Caco-2 (cell line): ENCODE measurements around the gene ADCY9. TPM values are rescaled to one million over a fixed set of nuclear protein-coding genes. Genes with fewer than 3 reads are reported as not detected.

Experiments
- BruUV-seq: library from RNA; stranded (reverse); fragments of 400-500 nt; replicated peaks from 2 replicates; lab custom pipeline; 2021; lab: Mats Ljungman, UMichigan
- CTCF ChIA-PET: fragments of 300-600 bp; sonication (Branson Sonifier 250); formaldehyde crosslinking; loops from one replicate; lab custom pipeline; 2022; ENCODE audit warnings: antibody characterized with exemption; lab: Charles Lee
- POLR2A ChIA-PET: fragments of 300-600 bp; sonication (Branson Sonifier 250); formaldehyde crosslinking; loops from one replicate; lab custom pipeline; 2022; ENCODE audit warnings: antibody characterized with exemption; lab: Charles Lee
- DNase-seq, 2 experiments: peaks; one replicate each; pipeline versions ENCODE4 v3.0.0 to v3.0.0-alpha.2; 2020 to 2022
- H3K27me3 ChIP-seq: replicated peaks from 2 replicates; pipeline ENCODE4 v1.6.0; 2011; ENCODE audit warnings: low read length; ENCODE audit not compliant: control insufficient read depth, insufficient read depth
- H3K36me3 ChIP-seq: 2 replicates; pipeline ENCODE4 v1.5.1; 2011; ENCODE audit warnings: low read length; ENCODE audit not compliant: control insufficient read depth, insufficient read depth
- H3K4me1 ChIP-seq: fragments of 250-450 bp; sonication (Bioruptor Pico); 2 replicates; pipeline ENCODE4 v1.5.1; 2020; ENCODE audit warnings: mild to moderate bottlenecking
- H3K4me3 ChIP-seq: 2 replicates; pipeline ENCODE4 v1.5.1; 2011; ENCODE audit warnings: low read depth, mild to moderate bottlenecking, control low read depth, low read length
- H3K9me3 ChIP-seq: fragments of 250-450 bp; sonication (Bioruptor Pico); 2 replicates; pipeline ENCODE4 v1.5.1; 2020; ENCODE audit warnings: mild to moderate bottlenecking, moderate library complexity
- H3K27ac Mint-ChIP-seq: one replicate; pipeline ENCODE4 v1.8.0; 2022; ENCODE audit warnings: mixed read lengths; ENCODE audit not compliant: unreplicated experiment
- H3K27me3 Mint-ChIP-seq: one replicate; pipeline ENCODE4 v1.8.0; 2022; ENCODE audit warnings: mixed read lengths; ENCODE audit not compliant: insufficient read depth, unreplicated experiment
- H3K36me3 Mint-ChIP-seq: one replicate; pipeline ENCODE4 v1.8.0; 2022; ENCODE audit warnings: mild to moderate bottlenecking, mixed read lengths; ENCODE audit not compliant: insufficient read depth, unreplicated experiment
- H3K4me1 Mint-ChIP-seq: one replicate; pipeline ENCODE4 v1.8.0; 2022; ENCODE audit warnings: low read depth, mixed read lengths; ENCODE audit not compliant: unreplicated experiment
- H3K4me3 Mint-ChIP-seq: one replicate; pipeline ENCODE4 v1.8.0; 2022; ENCODE audit warnings: mild to moderate bottlenecking, moderate library complexity, mixed read lengths; ENCODE audit not compliant: unreplicated experiment
- H3K9me3 Mint-ChIP-seq: one replicate; pipeline ENCODE4 v1.8.0; 2022; ENCODE audit warnings: mixed read lengths; ENCODE audit not compliant: unreplicated experiment
- intact Hi-C: fragments of 100-400 bp; cut with micrococcal nuclease; formaldehyde crosslinking; loops from one replicate; pipeline ENCODE4 v1.10.0; 2022; ENCODE audit not compliant: unreplicated experiment
- total RNA-seq: library from RNA; stranded (reverse); gene quantifications from 2 replicates; pipeline ENCODE4 v1.2.3, GENCODE V29; 2022
- TF ChIP-seq, protein P1 (sequence below), 2 experiments: fragments of 200-600 bp in 1 of 2; IDR thresholded peaks; 1 replicate in 1 of 2; 2 replicates in 1 of 2; pipeline versions ENCODE4 v1.5.1 to v1.8.0; 2011 to 2022; ENCODE audit warnings: antibody characterized with exemption in 1 of 2, control low read depth in 1 of 2, inconsistent platforms in 1 of 2, low read depth in 1 of 2, low read length in 1 of 2, mild to moderate bottlenecking in 1 of 2, moderate library complexity in 1 of 2; ENCODE audit not compliant: insufficient read depth in 1 of 2, severe bottlenecking in 1 of 2, unreplicated experiment in 1 of 2

Gene ADCY9
- total RNA-seq, 1 experiment from 2014 or later = 11.5 TPM

DNA sequence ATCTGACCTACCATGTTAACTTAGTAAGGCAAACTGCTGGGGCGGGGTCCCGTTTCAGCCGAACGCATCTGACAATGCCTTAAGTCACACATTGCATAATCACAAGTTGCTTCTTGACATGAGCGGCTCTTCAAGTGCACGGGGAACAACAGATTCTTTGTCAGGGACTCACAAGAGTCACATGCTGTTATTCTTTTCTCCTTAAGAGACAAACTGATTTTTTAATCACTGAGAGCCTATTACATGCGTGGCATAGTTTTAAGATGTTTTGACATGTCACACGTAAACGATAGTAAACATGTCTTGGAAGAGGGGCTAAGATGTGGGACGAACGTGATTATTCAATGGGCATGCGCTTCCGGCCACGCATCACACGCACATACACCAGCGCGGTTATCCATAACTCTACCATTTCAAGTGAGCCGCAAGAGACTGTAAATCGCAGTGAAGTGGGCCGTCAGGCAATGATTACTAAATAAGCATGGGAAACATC lies 63.4 kb downstream of the ADCY9 start:
- Mint-ChIP-seq H3K36me3 (no peaks in the 10 kb centered on the region), H3K27me3 (no peaks in the 10 kb centered on the region), H3K9me3 (no peaks in the 10 kb centered on the region), H3K27ac (no peak overlapping the region), H3K4me3 (no peak overlapping the region), H3K4me1 (peaks cover 4% of the 10 kb centered on the region)
- DNase-seq = no peak
- no peak overlapping the region for H3K4me3 ChIP-seq
- BruUV-seq = no TSS peak
- H3K9me3 ChIP-seq = no peaks in the 10 kb centered on the region
- 0 out of 2 replicates have a peak, but pooled peaks cover 4% of the 10 kb centered on the region for H3K4me1 ChIP-seq
- H3K27me3 ChIP-seq = no peaks in the 10 kb centered on the region
- CTCF ChIA-PET = no interaction called here
- no peaks in the 10 kb centered on the region for H3K36me3 ChIP-seq
- POLR2A ChIA-PET = no interaction called here
- TF ChIP-seq, protein P1, sequence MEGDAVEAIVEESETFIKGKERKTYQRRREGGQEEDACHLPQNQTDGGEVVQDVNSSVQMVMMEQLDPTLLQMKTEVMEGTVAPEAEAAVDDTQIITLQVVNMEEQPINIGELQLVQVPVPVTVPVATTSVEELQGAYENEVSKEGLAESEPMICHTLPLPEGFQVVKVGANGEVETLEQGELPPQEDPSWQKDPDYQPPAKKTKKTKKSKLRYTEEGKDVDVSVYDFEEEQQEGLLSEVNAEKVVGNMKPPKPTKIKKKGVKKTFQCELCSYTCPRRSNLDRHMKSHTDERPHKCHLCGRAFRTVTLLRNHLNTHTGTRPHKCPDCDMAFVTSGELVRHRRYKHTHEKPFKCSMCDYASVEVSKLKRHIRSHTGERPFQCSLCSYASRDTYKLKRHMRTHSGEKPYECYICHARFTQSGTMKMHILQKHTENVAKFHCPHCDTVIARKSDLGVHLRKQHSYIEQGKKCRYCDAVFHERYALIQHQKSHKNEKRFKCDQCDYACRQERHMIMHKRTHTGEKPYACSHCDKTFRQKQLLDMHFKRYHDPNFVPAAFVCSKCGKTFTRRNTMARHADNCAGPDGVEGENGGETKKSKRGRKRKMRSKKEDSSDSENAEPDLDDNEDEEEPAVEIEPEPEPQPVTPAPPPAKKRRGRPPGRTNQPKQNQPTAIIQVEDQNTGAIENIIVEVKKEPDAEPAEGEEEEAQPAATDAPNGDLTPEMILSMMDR (IDR thresholded peaks at IDR 0.05; ENCODE audit: insufficient read depth in 1 of 2, low read depth in 1 of 2, low read length in 1 of 2, severe bottlenecking in 1 of 2, unreplicated experiment in 1 of 2) = no peak
- intact Hi-C loops = no loop called here

DNA sequence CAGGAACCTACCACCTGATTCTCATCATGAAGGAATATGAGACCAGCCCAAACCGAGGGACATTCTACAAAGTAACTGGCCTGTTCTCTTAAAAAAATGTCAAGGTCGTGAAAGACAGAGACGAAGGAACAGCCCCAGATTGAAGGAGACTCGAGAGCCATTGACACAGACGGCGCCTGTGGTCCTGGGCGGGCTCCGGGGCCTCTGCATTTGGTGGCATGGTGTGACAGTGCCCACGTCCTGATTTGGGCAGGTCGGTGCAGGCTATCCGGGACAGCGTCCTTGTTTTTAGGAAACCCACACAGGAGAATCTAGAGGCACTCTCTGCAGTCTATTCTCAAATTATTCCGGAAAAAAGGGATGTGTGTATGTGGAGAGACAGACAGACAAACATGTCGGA lies 64.1 kb downstream of the ADCY9 start:
- H3K4me3 Mint-ChIP-seq = no peak overlapping the region
- H3K27ac Mint-ChIP-seq = no peak overlapping the region
- H3K27me3 ChIP-seq = no peaks in the 10 kb centered on the region
- H3K9me3 Mint-ChIP-seq = no peaks in the 10 kb centered on the region
- ChIA-PET POLR2A (no interaction called here), CTCF (no interaction called here)
- H3K9me3 ChIP-seq = no peaks in the 10 kb centered on the region
- TF ChIP-seq, protein P1 (IDR thresholded peaks at IDR 0.05; ENCODE audit: insufficient read depth in 1 of 2, low read depth in 1 of 2, low read length in 1 of 2, severe bottlenecking in 1 of 2, unreplicated experiment in 1 of 2) = no peak
- no peaks in the 10 kb centered on the region for H3K36me3 Mint-ChIP-seq
- intact Hi-C loops = no loop called here
- no peak overlapping the region for H3K4me3 ChIP-seq
- H3K4me1 ChIP-seq = 0 out of 2 replicates have a peak, but pooled peaks cover 4% of the 10 kb centered on the region
- no peaks in the 10 kb centered on the region for H3K36me3 ChIP-seq
- DNase-seq = no peak
- peaks cover 4% of the 10 kb centered on the region for H3K4me1 Mint-ChIP-seq
- H3K27me3 Mint-ChIP-seq = no peaks in the 10 kb centered on the region
- no TSS peak for BruUV-seq

DNA sequence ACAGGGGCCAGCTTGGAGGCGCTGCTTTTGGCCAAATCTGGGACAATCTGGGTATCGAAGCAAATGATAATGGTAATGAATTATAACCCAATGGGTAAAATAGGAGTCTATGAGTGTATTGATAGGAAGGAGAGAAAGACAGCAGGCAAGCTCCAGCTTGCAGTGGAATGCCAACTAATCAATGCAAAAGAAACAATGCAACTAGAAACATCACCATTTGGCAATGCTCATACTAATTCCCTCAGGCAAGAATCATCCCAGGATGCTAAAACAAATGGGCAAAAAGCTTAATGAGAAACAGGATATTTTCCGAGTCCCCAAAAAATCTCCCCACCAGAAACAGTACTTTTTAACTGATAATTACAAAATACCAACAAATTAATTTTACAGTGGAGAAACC lies 64.7 kb downstream of the ADCY9 start:
- H3K36me3 Mint-ChIP-seq = no peaks in the 10 kb centered on the region
- H3K9me3 Mint-ChIP-seq = no peaks in the 10 kb centered on the region
- H3K4me1 Mint-ChIP-seq = peaks cover 4% of the 10 kb centered on the region
- POLR2A ChIA-PET = no interaction called here
- H3K4me3 Mint-ChIP-seq = no peak overlapping the region
- H3K4me3 ChIP-seq = no peak overlapping the region
- BruUV-seq = no TSS peak
- H3K4me1 ChIP-seq = 0 out of 2 replicates have a peak, but pooled peaks cover 4% of the 10 kb centered on the region
- no peak overlapping the region for H3K27ac Mint-ChIP-seq
- TF ChIP-seq, protein P1 (IDR thresholded peaks at IDR 0.05; ENCODE audit: insufficient read depth in 1 of 2, low read depth in 1 of 2, low read length in 1 of 2, severe bottlenecking in 1 of 2, unreplicated experiment in 1 of 2) = no peak
- CTCF ChIA-PET = no interaction called here
- H3K27me3 Mint-ChIP-seq = no peaks in the 10 kb centered on the region
- no peaks in the 10 kb centered on the region for H3K9me3 ChIP-seq
- no peaks in the 10 kb centered on the region for H3K27me3 ChIP-seq
- no peak for DNase-seq
- H3K36me3 ChIP-seq = no peaks in the 10 kb centered on the region
- intact Hi-C loops = no loop called here
